Measurements from ENCODE around the gene GPR160. TPM values are rescaled to one million over a fixed set of nuclear protein-coding genes. Genes with fewer than 3 reads are reported as not detected.

The GPR160 gene
- total RNA-seq, 2 donors from 2014 or later = 56.4 to 78.4 TPM

DNA sequence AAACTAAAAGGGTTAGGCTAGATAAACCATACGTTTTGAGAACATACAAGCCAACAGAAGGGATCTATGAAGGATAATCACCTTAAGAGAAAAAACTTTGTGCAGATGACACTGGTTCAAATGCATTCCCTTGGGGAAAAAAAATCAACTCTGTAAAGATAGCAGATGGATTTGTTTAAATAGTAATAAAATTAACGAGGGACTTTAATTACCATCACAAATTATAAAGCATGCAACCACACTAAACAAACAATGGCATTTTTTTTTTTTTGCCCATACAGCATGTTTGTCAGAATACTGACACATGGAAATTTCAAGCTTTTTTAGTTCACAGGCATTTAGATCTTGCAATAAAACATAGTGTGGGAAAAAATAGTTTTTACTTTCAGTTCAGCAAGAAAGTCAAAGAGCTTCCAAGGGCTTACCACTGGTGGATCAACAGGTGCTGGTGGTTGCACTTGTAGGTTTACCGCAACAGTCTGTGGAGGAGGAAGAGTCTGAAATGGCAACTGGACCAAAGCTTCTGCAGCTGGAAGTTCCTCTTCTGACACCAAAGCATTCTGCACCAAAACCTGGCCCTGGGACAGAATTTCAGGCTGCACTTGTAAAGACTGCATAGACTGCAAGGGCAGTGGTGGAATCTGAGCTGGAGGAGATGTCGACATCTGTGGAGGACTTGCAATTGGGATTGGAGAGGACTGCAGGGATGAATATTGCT lies 90.6 kb downstream of the GPR160 start:
- no peaks in the 10 kb centered on the region for H3K9me3 ChIP-seq
- no peak overlapping the region for H3K27ac ChIP-seq
- no peak for TF ChIP-seq CTCF (IDR thresholded peaks at IDR 0.05)
- intact Hi-C loops (cut with DNase I) = no loop called here
- H3K4me3 ChIP-seq = no peak overlapping the region
- H3K4me1 ChIP-seq = peaks cover 4% of the 10 kb centered on the region
- H3K36me3 ChIP-seq = no peaks in the 10 kb centered on the region
- no peak overlapping the region for H3K9ac ChIP-seq (ENCODE audit: low read depth in 2 of 2, low read length in 2 of 2)
- DNase-seq = no peak
- no peaks in the 10 kb centered on the region for H3K27me3 ChIP-seq

DNA sequence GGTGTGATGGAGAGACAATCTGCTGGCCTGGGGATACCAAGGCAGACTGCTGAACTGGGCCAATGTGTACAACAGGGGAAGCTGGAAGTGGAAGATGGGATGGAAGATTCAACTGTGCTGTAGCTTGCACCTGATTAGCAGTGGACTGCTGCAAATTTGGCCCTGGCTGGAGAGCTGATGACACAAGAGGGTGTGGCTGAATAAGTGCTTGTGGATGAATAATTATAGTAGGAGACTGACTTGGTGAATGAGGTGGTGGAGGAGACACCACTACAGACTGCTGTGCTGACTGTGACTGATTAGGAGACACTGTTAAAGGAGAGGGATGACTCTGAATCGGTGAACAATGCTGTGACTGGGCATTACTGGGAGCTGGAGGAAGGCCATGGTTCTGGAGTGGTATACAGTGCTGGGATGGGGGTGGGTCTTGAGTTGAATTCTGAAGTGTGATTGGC lies 91.2 kb downstream of the GPR160 start:
- no peak overlapping the region for H3K27ac ChIP-seq

GRCh38 chr3:170130532-170130931 lies 92.7 kb downstream of the GPR160 start:
- H3K9me3 ChIP-seq = no peaks in the 10 kb centered on the region
- no peak overlapping the region for H3K9ac ChIP-seq (ENCODE audit: low read depth in 2 of 2, low read length in 2 of 2)
- no peak overlapping the region for H3K4me3 ChIP-seq
- H3K27ac ChIP-seq = no peak overlapping the region
- H3K36me3 ChIP-seq = no peaks in the 10 kb centered on the region
- DNase-seq = no peak
- H3K4me1 ChIP-seq = peaks cover 4% of the 10 kb centered on the region
- intact Hi-C loops (cut with DNase I) = no loop called here
- TF ChIP-seq CTCF (IDR thresholded peaks at IDR 0.05) = no peak
- no peaks in the 10 kb centered on the region for H3K27me3 ChIP-seq

More for the DNA sequence above, 91.2 kb downstream of the GPR160 start:
- Histone ChIP-seq H3K9me3 (no peaks in the 10 kb centered on the region), H3K9ac (ENCODE audit: low read depth in 2 of 2, low read length in 2 of 2) (no peak overlapping the region), H3K4me1 (peaks cover 4% of the 10 kb centered on the region), H3K36me3 (no peaks in the 10 kb centered on the region), H3K4me3 (no peak overlapping the region), H3K27me3 (no peaks in the 10 kb centered on the region)
- TF ChIP-seq CTCF (IDR thresholded peaks at IDR 0.05) = no peak
- intact Hi-C loops (cut with DNase I) = no loop called here
- DNase-seq = no peak

DNA sequence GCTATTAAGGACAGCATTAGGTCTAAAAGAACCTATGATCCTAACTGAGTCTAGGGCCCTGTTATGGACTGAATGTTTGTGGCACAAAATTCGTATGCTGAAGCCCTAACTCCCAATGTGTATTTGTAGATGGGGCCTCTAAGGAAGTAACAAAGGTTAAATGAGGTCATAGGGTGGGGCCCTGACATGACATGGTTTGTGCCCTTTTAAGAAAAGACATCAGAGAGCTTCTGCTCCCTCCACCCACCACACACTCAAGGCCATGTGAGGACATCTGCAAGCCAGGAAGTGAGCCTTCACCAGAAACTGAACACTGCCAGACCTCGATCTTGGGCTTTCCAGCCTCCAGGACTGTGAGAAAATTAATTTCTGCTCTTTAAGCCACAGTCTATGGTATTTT lies 94.5 kb downstream of the GPR160 start:
- Histone ChIP-seq H3K27ac (no peak overlapping the region), H3K9me3 (no peaks in the 10 kb centered on the region), H3K4me1 (peaks cover 4% of the 10 kb centered on the region), H3K27me3 (no peaks in the 10 kb centered on the region), H3K36me3 (peaks cover 4% of the 10 kb centered on the region), H3K4me3 (no peak overlapping the region), H3K9ac (ENCODE audit: low read depth in 2 of 2, low read length in 2 of 2) (no peak overlapping the region)
- intact Hi-C loops (cut with DNase I) = no loop called here
- TF ChIP-seq CTCF (IDR thresholded peaks at IDR 0.05) = no peak
- DNase-seq = no peak

Other genes starting within 250 kb of the GPR160 start
- gene LRRIQ4, start 225.1 kb upstream of the GPR160 start, total RNA-seq = not detected
- under 1 TPM; 0.77 to 0.82 TPM for gene LRRC34, start 225.1 kb upstream of the GPR160 start, total RNA-seq
- 10 to 100 TPM; 42.0 to 66.0 TPM for gene LRRC31, start 168.1 kb upstream of the GPR160 start, total RNA-seq
- not detected for gene SAMD7, start 126.4 kb upstream of the GPR160 start, total RNA-seq
- 10 to 100 TPM; 70.0 to 98.3 TPM for gene SEC62, start 71.2 kb upstream of the GPR160 start, total RNA-seq
- 10 to 100 TPM; 36.4 to 49.4 TPM for gene PHC3, start 143.7 kb downstream of the GPR160 start, total RNA-seq
- 10 to 100 TPM; 34.4 to 48.2 TPM for gene PRKCI, start 184.4 kb downstream of the GPR160 start, total RNA-seq